Progenitor cell of endocrine pancreas (in vitro differentiated cells): ENCODE results near the gene FBN1. TPM values are rescaled to one million over a fixed set of nuclear protein-coding genes. Genes with fewer than 3 reads are reported as not detected.

Experiments used
- DNase-seq: peaks from one replicate; pipeline ENCODE4 v3.0.0; 2021; ENCODE audit warnings: low spot score; ENCODE audit not compliant: unreplicated experiment
- H3K27ac Mint-ChIP-seq: 2 replicates; pipeline ENCODE4 v1.8.0; 2021; ENCODE audit warnings: mild to moderate bottlenecking, moderate library complexity, mixed read lengths
- H3K27me3 Mint-ChIP-seq: 2 replicates; pipeline ENCODE4 v1.8.0; 2021; ENCODE audit warnings: mixed read lengths
- H3K36me3 Mint-ChIP-seq: 2 replicates; pipeline ENCODE4 v1.8.0; 2022; ENCODE audit warnings: mixed read lengths; ENCODE audit not compliant: insufficient read depth
- H3K4me1 Mint-ChIP-seq: 2 replicates; pipeline ENCODE4 v1.8.0; 2021; ENCODE audit warnings: low read depth, mixed read lengths
- H3K4me3 Mint-ChIP-seq: 2 replicates; pipeline ENCODE4 v1.8.0; 2021; ENCODE audit warnings: low read depth, mild to moderate bottlenecking, moderate library complexity, mixed read lengths
- H3K9me3 Mint-ChIP-seq: 2 replicates; pipeline ENCODE4 v1.8.0; 2021; ENCODE audit warnings: low read depth, mixed read lengths
- total RNA-seq: library from RNA; stranded (reverse); gene quantifications from 2 replicates; pipeline ENCODE4 v1.2.1, GENCODE V29; 2021
- TF ChIP-seq, protein P1 (sequence below): fragments of 200-600 bp; sonication (generic); IDR thresholded peaks from one replicate; pipeline ENCODE4 v1.5.0; 2021; ENCODE audit warnings: antibody characterized with exemption, mild to moderate bottlenecking; ENCODE audit not compliant: unreplicated experiment

Gene FBN1
- total RNA-seq, 1 donor from 2014 or later = 3.3 TPM

DNA sequence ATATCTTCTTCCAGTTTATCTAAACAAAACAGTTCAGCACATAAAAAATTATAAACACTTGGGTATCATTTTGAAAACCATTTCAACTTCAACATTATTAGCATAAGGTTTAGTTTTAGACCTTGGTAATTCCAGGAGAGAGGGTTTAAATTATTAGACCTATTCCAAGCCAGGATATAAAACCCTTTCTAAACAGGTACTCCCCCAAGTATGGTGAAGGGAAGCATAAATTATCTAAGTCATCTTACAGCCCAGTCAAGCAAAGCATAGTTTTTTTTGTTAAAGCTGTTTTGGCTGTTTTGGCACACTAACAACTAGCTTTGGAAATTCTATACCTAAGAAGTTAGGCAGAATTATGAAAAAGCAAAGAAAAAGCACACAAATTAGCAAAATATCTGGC, 87.3 kb downstream of the FBN1 start:
- H3K27ac Mint-ChIP-seq = no peak overlapping the region
- H3K4me3 Mint-ChIP-seq = no peak overlapping the region
- peaks cover 3% of the 10 kb centered on the region for H3K4me1 Mint-ChIP-seq
- H3K27me3 Mint-ChIP-seq = peaks cover 6% of the 10 kb centered on the region
- H3K9me3 Mint-ChIP-seq = no peaks in the 10 kb centered on the region
- TF ChIP-seq, protein P1, sequence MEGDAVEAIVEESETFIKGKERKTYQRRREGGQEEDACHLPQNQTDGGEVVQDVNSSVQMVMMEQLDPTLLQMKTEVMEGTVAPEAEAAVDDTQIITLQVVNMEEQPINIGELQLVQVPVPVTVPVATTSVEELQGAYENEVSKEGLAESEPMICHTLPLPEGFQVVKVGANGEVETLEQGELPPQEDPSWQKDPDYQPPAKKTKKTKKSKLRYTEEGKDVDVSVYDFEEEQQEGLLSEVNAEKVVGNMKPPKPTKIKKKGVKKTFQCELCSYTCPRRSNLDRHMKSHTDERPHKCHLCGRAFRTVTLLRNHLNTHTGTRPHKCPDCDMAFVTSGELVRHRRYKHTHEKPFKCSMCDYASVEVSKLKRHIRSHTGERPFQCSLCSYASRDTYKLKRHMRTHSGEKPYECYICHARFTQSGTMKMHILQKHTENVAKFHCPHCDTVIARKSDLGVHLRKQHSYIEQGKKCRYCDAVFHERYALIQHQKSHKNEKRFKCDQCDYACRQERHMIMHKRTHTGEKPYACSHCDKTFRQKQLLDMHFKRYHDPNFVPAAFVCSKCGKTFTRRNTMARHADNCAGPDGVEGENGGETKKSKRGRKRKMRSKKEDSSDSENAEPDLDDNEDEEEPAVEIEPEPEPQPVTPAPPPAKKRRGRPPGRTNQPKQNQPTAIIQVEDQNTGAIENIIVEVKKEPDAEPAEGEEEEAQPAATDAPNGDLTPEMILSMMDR = no peak
- no peak for DNase-seq
- no peaks in the 10 kb centered on the region for H3K36me3 Mint-ChIP-seq

DNA sequence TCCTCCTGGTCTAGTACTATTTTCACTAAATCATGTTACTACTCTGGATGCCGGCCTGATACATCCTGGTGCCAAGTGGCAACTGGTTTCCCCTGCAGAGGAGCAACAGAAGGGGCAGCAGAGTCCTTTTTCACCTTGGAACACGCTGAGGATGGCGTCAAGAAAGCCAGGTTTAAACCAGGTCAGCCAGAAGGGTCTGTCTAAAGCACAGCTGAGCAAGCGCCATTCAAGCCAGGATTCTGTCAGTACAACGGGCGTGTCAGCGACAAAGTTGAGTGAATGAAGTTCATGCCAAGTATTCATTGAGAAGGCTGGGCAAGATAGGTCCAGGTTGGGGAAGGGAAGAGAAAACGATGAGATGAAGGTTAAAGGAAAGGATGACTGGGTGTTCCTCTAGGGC, 88.2 kb downstream of the FBN1 start:
- TF ChIP-seq, protein P1 = no peak
- peaks cover 6% of the 10 kb centered on the region for H3K27me3 Mint-ChIP-seq
- no peak for DNase-seq
- no peaks in the 10 kb centered on the region for H3K4me1 Mint-ChIP-seq
- H3K9me3 Mint-ChIP-seq = no peaks in the 10 kb centered on the region
- no peak overlapping the region for H3K4me3 Mint-ChIP-seq
- H3K27ac Mint-ChIP-seq = no peak overlapping the region
- no peaks in the 10 kb centered on the region for H3K36me3 Mint-ChIP-seq

DNA sequence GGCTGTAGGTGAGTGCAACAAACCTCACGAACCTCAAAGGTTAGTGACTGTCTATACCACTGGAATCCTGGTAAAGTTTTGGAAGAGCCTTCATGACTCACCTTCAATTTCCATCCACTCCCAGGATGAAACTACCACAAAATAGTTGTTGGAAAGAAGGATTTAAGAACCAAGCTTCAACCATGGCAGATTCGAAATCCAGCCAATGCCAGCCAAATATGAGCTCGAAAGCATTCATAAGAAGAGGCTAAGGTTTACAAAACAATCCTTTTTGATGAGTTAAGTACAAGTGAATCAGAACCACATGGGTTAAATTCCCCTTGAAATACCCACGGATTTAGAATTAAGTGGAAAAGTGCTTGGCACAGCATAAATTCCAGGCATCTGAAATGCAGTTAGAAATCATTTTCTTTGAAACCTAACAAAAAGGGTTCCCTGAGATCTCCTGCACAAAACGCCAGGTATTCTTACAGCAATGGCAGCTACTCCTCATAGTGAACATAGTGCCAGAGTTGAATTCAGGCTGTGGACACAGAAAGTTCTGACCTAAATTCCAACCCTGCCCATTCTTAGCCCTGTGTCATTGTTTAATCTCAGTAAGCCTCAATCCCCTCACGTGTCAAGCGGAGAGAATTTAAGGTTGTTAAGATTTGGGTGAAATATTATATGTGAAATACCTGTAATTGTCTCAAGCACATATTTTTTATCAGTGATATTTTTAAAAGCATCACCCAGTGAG, 89.2 kb downstream of the FBN1 start:
- no peaks in the 10 kb centered on the region for H3K36me3 Mint-ChIP-seq
- TF ChIP-seq, protein P1 = no peak
- H3K4me3 Mint-ChIP-seq = no peak overlapping the region
- no peak overlapping the region for H3K27ac Mint-ChIP-seq
- DNase-seq = no peak
- H3K9me3 Mint-ChIP-seq = no peaks in the 10 kb centered on the region
- H3K4me1 Mint-ChIP-seq = no peaks in the 10 kb centered on the region
- H3K27me3 Mint-ChIP-seq = peaks cover 6% of the 10 kb centered on the region

DNA sequence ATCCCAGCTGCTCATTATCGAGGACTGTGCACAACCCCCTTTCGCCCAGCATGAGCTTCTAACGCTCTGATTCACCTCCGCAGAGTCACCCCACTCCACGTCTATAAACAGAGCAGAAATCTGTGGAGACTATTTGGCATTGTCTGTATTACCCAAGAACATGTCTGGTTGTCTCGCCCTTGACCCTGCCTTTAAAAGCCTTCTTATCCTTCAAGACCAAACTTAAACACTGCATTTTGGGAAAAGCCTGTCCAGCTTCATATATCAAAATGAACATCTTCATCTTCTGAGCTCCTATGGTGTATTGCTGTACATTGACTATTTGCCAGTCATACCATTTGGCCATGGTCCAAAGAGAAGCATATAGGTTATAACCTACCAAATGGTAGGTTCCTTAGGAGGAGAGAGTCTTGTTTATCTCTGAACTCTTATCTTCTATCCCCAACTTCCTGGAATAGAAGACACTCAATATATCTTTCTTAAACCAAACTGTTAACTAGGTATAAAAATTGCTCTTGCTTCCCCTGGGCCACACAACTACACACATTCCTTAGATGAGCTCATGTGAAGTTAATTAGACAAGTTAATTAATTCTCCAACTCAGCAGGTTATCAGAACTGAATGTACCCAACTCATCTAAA, 90.1 kb downstream of the FBN1 start:
- Mint-ChIP-seq H3K27me3 (peaks cover 8% of the 10 kb centered on the region), H3K27ac (no peak overlapping the region), H3K4me1 (no peaks in the 10 kb centered on the region), H3K36me3 (no peaks in the 10 kb centered on the region), H3K9me3 (no peaks in the 10 kb centered on the region), H3K4me3 (no peak overlapping the region)
- no peak for DNase-seq
- TF ChIP-seq, protein P1 = no peak

DNA sequence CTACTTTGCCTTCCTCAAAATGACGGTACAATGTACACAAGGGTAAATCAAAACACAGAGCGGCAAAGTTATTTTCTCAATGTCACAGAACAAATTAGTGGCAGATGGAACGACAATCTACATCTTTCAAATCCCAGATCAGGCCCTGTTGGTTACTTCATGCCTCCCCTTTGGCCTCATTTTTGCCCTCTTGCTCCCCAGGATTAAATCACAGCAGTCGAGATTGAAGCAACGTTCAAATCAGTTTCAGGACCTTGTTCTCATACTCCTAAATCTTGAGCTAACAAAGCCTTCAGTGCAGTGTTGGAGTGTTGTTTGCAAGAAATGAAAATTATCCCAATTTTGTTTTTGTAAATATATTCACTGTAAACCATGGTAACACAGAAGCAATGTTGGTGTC, 91.4 kb downstream of the FBN1 start:
- H3K4me3 Mint-ChIP-seq = no peak overlapping the region
- peaks cover 8% of the 10 kb centered on the region for H3K27me3 Mint-ChIP-seq
- no peaks in the 10 kb centered on the region for H3K9me3 Mint-ChIP-seq
- no peak overlapping the region for H3K27ac Mint-ChIP-seq
- no peaks in the 10 kb centered on the region for H3K36me3 Mint-ChIP-seq
- no peak for DNase-seq
- no peaks in the 10 kb centered on the region for H3K4me1 Mint-ChIP-seq
- TF ChIP-seq, protein P1 = no peak
